GM12878 (cell line): Measurements from ENCODE around the gene GPR137B. TPM values are rescaled to one million over a fixed set of nuclear protein-coding genes. Genes with fewer than 3 reads are reported as not detected.
A peak's percentile ranks its signal among the peaks of the same experiment; 100 is the strongest.

ENCODE experiments used
- ATAC-seq: fragments of 200-7000 bp; cut with Tn5 transposase; 3 replicates; pipeline ENCODE4 v1.9.1; 2020; ENCODE audit warnings: mild to moderate bottlenecking, moderate library complexity
- BruUV-seq: library from RNA; stranded (reverse); fragments of 400-500 nt; replicated peaks from 2 replicates; lab custom pipeline; 2021; lab: Mats Ljungman, UMichigan
- CTCF ChIA-PET: fragments of 300-600 bp; sonication (Branson Sonifier 250); formaldehyde crosslinking; extraction: SDS; loops from one replicate; lab custom pipeline; 2021; ENCODE audit warnings: inconsistent platforms; lab: Yijun Ruan, JAX
- POLR2A ChIA-PET: fragments of 350-600 bp; formaldehyde crosslinking; extraction: SDS; loops from one replicate; lab custom pipeline; 2021; ENCODE audit warnings: inconsistent platforms; lab: Charles Lee
- RAD21 ChIA-PET: fragments of 300-600 bp; sonication (Branson Sonifier 250); formaldehyde crosslinking; loops from one replicate; lab custom pipeline; 2023; ENCODE audit warnings: antibody characterized with exemption; ENCODE audit not compliant: unreplicated experiment; lab: Charles Lee
- SMC1A ChIA-PET: fragments of 300-600 bp; sonication (Branson Sonifier 250); formaldehyde crosslinking; loops from one replicate; lab custom pipeline; 2023; ENCODE audit not compliant: unreplicated experiment, uncharacterized antibody; lab: Charles Lee
- DNase-seq: peaks from one replicate; pipeline ENCODE4 v3.0.0-alpha.2; 2011; ENCODE audit warnings: low read depth, low spot score
- FAIRE-seq: peaks from 3 replicates; lab custom pipeline; 2011; peaks lifted over from hg19 to GRCh38; lab: Jason Lieb, UNC
- H2AFZ ChIP-seq: 2 replicates; pipeline ENCODE4 v1.6.0; 2011; ENCODE audit warnings: low read depth, low read length, control low read depth; ENCODE audit not compliant: control insufficient read depth
- H3K27ac ChIP-seq: 2 replicates; pipeline ENCODE4 v1.5.1; 2011; ENCODE audit warnings: control low read depth; ENCODE audit not compliant: control insufficient read depth, insufficient read depth
- H3K27me3 ChIP-seq, 2 experiments: replicated peaks in 1 of 2; 2 replicates each; pipeline versions ENCODE4 v1.6.0 to v1.6.1; 2011; ENCODE audit warnings: low read length in 1 of 2; ENCODE audit not compliant: control insufficient read depth in 2 of 2, insufficient read depth in 2 of 2
- H3K36me3 ChIP-seq, 2 experiments: 2 replicates each; pipeline ENCODE4 v1.5.1; 2011; ENCODE audit warnings: low read length in 1 of 2; ENCODE audit not compliant: control insufficient read depth in 2 of 2, insufficient read depth in 2 of 2
- H3K4me1 ChIP-seq: 2 replicates; pipeline ENCODE4 v1.6.1; 2011; ENCODE audit warnings: mild to moderate bottlenecking, low read length, moderate library complexity, mixed read lengths; ENCODE audit not compliant: control insufficient read depth, insufficient read depth
- H3K4me2 ChIP-seq: 2 replicates; pipeline ENCODE4 v1.6.0; 2011; ENCODE audit warnings: control low read depth; ENCODE audit not compliant: control insufficient read depth, insufficient read depth
- H3K4me3 ChIP-seq: fragments of 200-600 bp; sonication (generic); 2 replicates; pipeline ENCODE4 v1.5.1; 2016
- H3K79me2 ChIP-seq: 2 replicates; pipeline ENCODE4 v1.6.0; 2011; ENCODE audit warnings: low read length; ENCODE audit not compliant: control insufficient read depth, insufficient read depth
- H3K9ac ChIP-seq: 2 replicates; pipeline ENCODE4 v1.8.0; 2011; ENCODE audit warnings: low read length, control low read depth, mixed read lengths; ENCODE audit not compliant: control insufficient read depth, insufficient read depth
- H3K9me3 ChIP-seq: replicated peaks from 3 replicates; pipeline ENCODE4 v1.5.1; 2011; ENCODE audit warnings: mild to moderate bottlenecking, low read length; ENCODE audit not compliant: control insufficient read depth, insufficient read depth
- H4K20me1 ChIP-seq: 2 replicates; pipeline ENCODE4 v1.6.0; 2011; ENCODE audit not compliant: control insufficient read depth, insufficient read depth
- CBX5 ChIP-seq: sonication (generic); IDR thresholded peaks from 2 replicates; pipeline ENCODE4 v1.6.1; 2016; ENCODE audit warnings: low read depth, moderate library complexity, mild to moderate bottlenecking, inconsistent platforms
- ZZZ3 ChIP-seq: IDR thresholded peaks from 2 replicates; pipeline ENCODE4 v1.6.1; 2011; ENCODE audit warnings: low read depth; ENCODE audit not compliant: control insufficient read depth, insufficient read length
- whole genome bisulfite sequencing: methylation state at CpG from one replicate; pipeline ENCODE4 v1.1.6; 2016; ENCODE audit warnings: low lambda C conversion rate; ENCODE audit not compliant: insufficient replicate concordance, insufficient coverage; ENCODE audit errors: missing lambda C conversion rate; 5-methylcytosine and 5-hydroxymethylcytosine counted together
- in situ Hi-C: fragments of 300-500 bp; cut with MboI; formaldehyde crosslinking; loops from 9 replicates; pipeline ENCODE4 v1.14.3; 2018; ENCODE audit warnings: mixed read lengths
- intact Hi-C: fragments of 100-400 bp; cut with micrococcal nuclease; formaldehyde crosslinking; loops from one replicate; pipeline ENCODE4 v1.14.2; 2022; ENCODE audit not compliant: unreplicated experiment
- polyA plus RNA-seq, 11 experiments: library from polyadenylated mRNA; depleted of rRNA in 4 of 11; unstranded in 6 of 11; stranded (reverse) in 5 of 11; fragments of >200 nt; fragmentation: Nextera tagmentation in 4 of 11; fragmentation: Illumina TruSeq in 1 of 11; extraction: Ambion mirVana in 4 of 11; extraction: Trizol in 1 of 11; gene quantifications; 1 replicate in 1 of 11; 2 replicates in 10 of 11; pipeline versions ENCODE4 v1.2.1 to v1.2.3, GENCODE V29; 2011 to 2016; ENCODE audit warnings: inconsistent platforms in 2 of 11, missing spikeins in 2 of 11, low read depth in 1 of 11
- total RNA-seq, 4 experiments: library from RNA; depleted of rRNA in 3 of 4; stranded (reverse); fragments of >200 nt in 3 of 4; fragmentation: Illumina TruSeq in 1 of 4; extraction: Trizol in 1 of 4; gene quantifications; 2 replicates each; pipeline versions ENCODE4 v1.2.1 to v1.2.3, GENCODE V29; 2013 to 2021

The GPR137B gene
- total and polyA plus RNA-seq, 10 of the 15 experiments (the other 5 are each of a cell fraction or from before 2014, with no cell fraction given) = 5.4 to 20.8 (median 12.5) TPM

GRCh38 chr1:236258114-236258622, 115.8 kb downstream of the GPR137B start:
- H3K79me2 ChIP-seq = peaks cover 5% of the 10 kb centered on the region
- SMC1A ChIA-PET = no interaction called here
- no peak for ATAC-seq
- RAD21 ChIA-PET = interaction anchor here (1.1 kb wide), 1 partner anchor 19 kb away, joined by 3 read pairs; no protein-coding TSS in a partner anchor
- peak; percentile 64; the same call in 1 of the 2 replicates for TF ChIP-seq CBX5
- TF ChIP-seq ZZZ3 = no peak
- TF ChIP-seq, all 136 proteins: peak for 1
- FAIRE-seq (no peak), DNase-seq (no peak)
- WGBS = 85% methylated on average over 4 of the region's 4 CpGs
- POLR2A ChIA-PET = interaction anchor here (0.6 to 1.2 kb wide), 2 partner anchors 9 to 132 kb away, joined by 3 read pairs; no protein-coding TSS in a partner anchor
- H2AFZ ChIP-seq = no peak overlapping the region
- no peak overlapping the region for H3K4me2 ChIP-seq
- H3K9me3 ChIP-seq = peaks cover 25% of the 10 kb centered on the region
- no TSS peak for BruUV-seq
- H3K36me3 ChIP-seq = peaks cover 4 to 10% of the 10 kb centered on the region in 2 experiments; a peak in 3 of 4 replicates
- in situ Hi-C loops (no loop called here), intact Hi-C loops (no loop called here)
- no peak overlapping the region for H3K27ac ChIP-seq
- CTCF ChIA-PET = no interaction called here
- H4K20me1 ChIP-seq = no peaks in the 10 kb centered on the region
- H3K9ac ChIP-seq = no peak overlapping the region
- no peaks in the 10 kb centered on the region for H3K4me1 ChIP-seq
- H3K4me3 ChIP-seq = no peak overlapping the region
- H3K27me3 ChIP-seq = no peaks in the 10 kb centered on the region

Other genes starting within 250 kb of the GPR137B start
- gene NID1, start 77.4 kb upstream of the GPR137B start, total RNA-seq (2014; rRNA removed) = 11.5 and 12.4 TPM in 2 replicates
- gene NID1, start 77.4 kb upstream of the GPR137B start, total RNA-seq (2014; rRNA removed; fragmentation: Illumina TruSeq; extraction: Trizol) = 6.1 and 6.4 TPM in 2 replicates
- gene NID1, start 77.4 kb upstream of the GPR137B start, total RNA-seq (2021) = 25.7 and 26.9 TPM in 2 replicates
- 5.1 and 14.7 TPM in 2 replicates for gene NID1, start 77.4 kb upstream of the GPR137B start, polyA plus RNA-seq (2011; rRNA removed)
- gene NID1, start 77.4 kb upstream of the GPR137B start, polyA plus RNA-seq (2014; fragmentation: Illumina TruSeq; extraction: Trizol) = 21.0 and 21.5 TPM in 2 replicates
- gene NID1, start 77.4 kb upstream of the GPR137B start, polyA plus RNA-seq (2014; fragmentation: Nextera tagmentation; extraction: Ambion mirVana) = 1 to 10 TPM; 4.2 to 4.9 TPM
- gene NID1, start 77.4 kb upstream of the GPR137B start, polyA plus RNA-seq (2014; rRNA removed) = 8.3 and 9.9 TPM in 2 replicates
- gene NID1, start 77.4 kb upstream of the GPR137B start, polyA plus RNA-seq (2016; fragmentation: Nextera tagmentation; extraction: Ambion mirVana) = 10 to 100 TPM; 11.1 to 13.0 TPM
- gene ERO1B, start 139.4 kb downstream of the GPR137B start, total RNA-seq (2014; rRNA removed) = 13.6 and 17.3 TPM in 2 replicates
- 30.9 and 32.2 TPM in 2 replicates for gene ERO1B, start 139.4 kb downstream of the GPR137B start, total RNA-seq (2014; rRNA removed; fragmentation: Illumina TruSeq; extraction: Trizol)
- gene ERO1B, start 139.4 kb downstream of the GPR137B start, total RNA-seq (2021) = 22.8 and 28.8 TPM in 2 replicates
- gene ERO1B, start 139.4 kb downstream of the GPR137B start, polyA plus RNA-seq (2011; rRNA removed) = 9.3 and 18.3 TPM in 2 replicates
- 22.8 and 29.8 TPM in 2 replicates for gene ERO1B, start 139.4 kb downstream of the GPR137B start, polyA plus RNA-seq (2014; fragmentation: Illumina TruSeq; extraction: Trizol)
- 1 to 10 TPM; 9.0 to 9.6 TPM for gene ERO1B, start 139.4 kb downstream of the GPR137B start, polyA plus RNA-seq (2014; fragmentation: Nextera tagmentation; extraction: Ambion mirVana)
- gene ERO1B, start 139.4 kb downstream of the GPR137B start, polyA plus RNA-seq (2014; rRNA removed) = 16.9 and 23.1 TPM in 2 replicates
- 10 to 100 TPM; 27.1 to 27.5 TPM for gene ERO1B, start 139.4 kb downstream of the GPR137B start, polyA plus RNA-seq (2016; fragmentation: Nextera tagmentation; extraction: Ambion mirVana)